Stomach smooth muscle (tissue), 2 donors: ENCODE data around the gene APOA1.

Experiments used
- H3K27ac ChIP-seq: one replicate; pipeline ENCODE4 v1.7.0; 2013; ENCODE audit warnings: mild to moderate bottlenecking, low read length, inconsistent platforms
- H3K27me3 ChIP-seq, 2 donors: one replicate each; pipeline ENCODE4 v1.7.0; 2013; ENCODE audit warnings: low read length in 2 of 2; ENCODE audit not compliant: insufficient read depth in 2 of 2, control insufficient read depth in 1 of 2
- H3K36me3 ChIP-seq, 2 donors: one replicate each; pipeline ENCODE4 v1.7.0; 2013; ENCODE audit warnings: low read length in 2 of 2; ENCODE audit not compliant: control insufficient read depth in 2 of 2, insufficient read depth in 2 of 2
- H3K4me1 ChIP-seq: one replicate; pipeline ENCODE4 v1.7.0; 2013; ENCODE audit warnings: low read length; ENCODE audit not compliant: control insufficient read depth, insufficient read depth
- H3K4me3 ChIP-seq, 2 donors: one replicate each; pipeline ENCODE4 v1.7.0; 2013; ENCODE audit warnings: low read length in 2 of 2
- H3K9ac ChIP-seq, 2 donors: one replicate each; pipeline ENCODE4 v1.7.0; 2013; ENCODE audit warnings: low read length in 2 of 2, mild to moderate bottlenecking in 1 of 2
- H3K9me3 ChIP-seq, 2 donors: one replicate each; pipeline ENCODE4 v1.7.0; 2013; ENCODE audit warnings: low read length in 2 of 2; ENCODE audit not compliant: control insufficient read depth in 2 of 2
- donor health status: healthy.
- donor health status: Pancreatic carcinoma.

The APOA1 gene

GRCh38 chr11:116787786-116788486 lies 49.5 kb downstream of the APOA1 start, which contains the start of gene ZPR1:
ZPR1 (minus strand) TSS chr11:116788023; CDS start chr11:116787990, 33 bp downstream.
- Histone ChIP-seq H3K27me3 (no peaks in the 10 kb centered on the region), H3K9ac (peak within 1 kb of the TSS; percentile 88 to 96), H3K36me3 (peaks cover 33 to 36% of the 10 kb centered on the region in 2 donors), H3K4me3 (peak within 1 kb of the TSS; percentile 92 to 94), H3K4me1 (peaks cover 22% of the 10 kb centered on the region), H3K27ac (peak within 1 kb of the TSS; percentile 87), H3K9me3 (no peaks in the 10 kb centered on the region)

- Histone ChIP-seq H3K4me3 (peak overlapping the region; percentile 92 to 94), H3K9me3 (no peaks in the 10 kb centered on the region), H3K9ac (peak overlapping the region; percentile 88 to 96), H3K36me3 (peaks cover 37 to 41% of the 10 kb centered on the region in 2 donors), H3K4me1 (peaks cover 22% of the 10 kb centered on the region), H3K27me3 (no peaks in the 10 kb centered on the region), H3K27ac (peak overlapping the region; percentile 87)
Measured at GRCh38 chr11:116787436-116787785, 50.0 kb downstream of the APOA1 start.

GRCh38 chr11:116786966-116787365 lies 50.5 kb downstream of the APOA1 start:
- Histone ChIP-seq H3K36me3 (peaks cover 42 to 46% of the 10 kb centered on the region in 2 donors), H3K4me3 (peak overlapping the region; percentile 92 to 94), H3K4me1 (peaks cover 22% of the 10 kb centered on the region), H3K27me3 (no peaks in the 10 kb centered on the region), H3K9me3 (no peaks in the 10 kb centered on the region), H3K9ac (peak overlapping the region; percentile 88 to 96), H3K27ac (no peak overlapping the region)

GRCh38 chr11:116786326-116786725 lies 51.1 kb downstream of the APOA1 start:
- peak overlapping the region in 1 of 2 donors; percentile 92 for H3K4me3 ChIP-seq
- no peaks in the 10 kb centered on the region for H3K9me3 ChIP-seq
- peaks cover 16% of the 10 kb centered on the region for H3K4me1 ChIP-seq
- no peaks in the 10 kb centered on the region for H3K27me3 ChIP-seq
- H3K36me3 ChIP-seq = peaks cover 43 to 47% of the 10 kb centered on the region in 2 donors
- no peak overlapping the region for H3K27ac ChIP-seq
- no peak overlapping the region for H3K9ac ChIP-seq
